SU-DHL-6 (cell line): Measurements from ENCODE around the gene DDX10.

Source experiments
- EZH2phosphoT487 ChIP-seq: fragments of 200-600 bp; sonication (generic), shearing (Covaris generic); conservative IDR thresholded peaks from 2 replicates; pipeline ENCODE4 v1.6.1; 2018; ENCODE audit warnings: mild to moderate bottlenecking, antibody characterized with exemption, low read length, moderate library complexity, mixed read lengths
- TF ChIP-seq, protein P1 (sequence below): fragments of 200-600 bp; sonication (generic); IDR thresholded peaks from one replicate; pipeline ENCODE4 v1.5.1; 2017; ENCODE audit warnings: antibody characterized with exemption, mild to moderate bottlenecking, low read length, moderate library complexity; ENCODE audit not compliant: insufficient read depth, poor library complexity, severe bottlenecking

DNA sequence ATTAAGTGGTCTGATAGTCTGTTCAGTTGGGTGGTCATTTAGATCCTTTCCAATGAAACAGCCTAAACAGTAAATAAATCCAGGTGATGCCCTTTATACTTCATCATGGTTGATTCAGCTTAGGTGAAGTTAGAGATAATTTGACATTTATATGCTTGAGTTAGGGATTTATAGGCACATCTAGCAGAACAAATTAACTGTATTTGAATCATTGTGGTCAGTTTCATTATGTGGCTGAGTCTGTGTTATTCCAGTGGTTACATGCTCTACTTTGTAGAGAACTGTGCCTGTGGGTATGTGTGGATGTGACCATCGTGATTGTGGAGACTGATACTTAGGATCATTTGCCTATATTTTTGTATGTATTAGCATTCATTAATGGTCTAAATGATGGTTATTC lies 194.6 kb downstream of the DDX10 start:
- TF ChIP-seq, protein P1, sequence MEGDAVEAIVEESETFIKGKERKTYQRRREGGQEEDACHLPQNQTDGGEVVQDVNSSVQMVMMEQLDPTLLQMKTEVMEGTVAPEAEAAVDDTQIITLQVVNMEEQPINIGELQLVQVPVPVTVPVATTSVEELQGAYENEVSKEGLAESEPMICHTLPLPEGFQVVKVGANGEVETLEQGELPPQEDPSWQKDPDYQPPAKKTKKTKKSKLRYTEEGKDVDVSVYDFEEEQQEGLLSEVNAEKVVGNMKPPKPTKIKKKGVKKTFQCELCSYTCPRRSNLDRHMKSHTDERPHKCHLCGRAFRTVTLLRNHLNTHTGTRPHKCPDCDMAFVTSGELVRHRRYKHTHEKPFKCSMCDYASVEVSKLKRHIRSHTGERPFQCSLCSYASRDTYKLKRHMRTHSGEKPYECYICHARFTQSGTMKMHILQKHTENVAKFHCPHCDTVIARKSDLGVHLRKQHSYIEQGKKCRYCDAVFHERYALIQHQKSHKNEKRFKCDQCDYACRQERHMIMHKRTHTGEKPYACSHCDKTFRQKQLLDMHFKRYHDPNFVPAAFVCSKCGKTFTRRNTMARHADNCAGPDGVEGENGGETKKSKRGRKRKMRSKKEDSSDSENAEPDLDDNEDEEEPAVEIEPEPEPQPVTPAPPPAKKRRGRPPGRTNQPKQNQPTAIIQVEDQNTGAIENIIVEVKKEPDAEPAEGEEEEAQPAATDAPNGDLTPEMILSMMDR, result no peak
- no peak for TF ChIP-seq EZH2phosphoT487
